HG03066 (cell line): ENCODE measurements around the gene ATXN1.
"Not testable (repeated sequence)": the region's sequence is repeated elsewhere in the genome, so short reads cannot be mapped to it uniquely, and the experiment has no call there.

ENCODE experiments used
- ATAC-seq: cut with Tn5 transposase; IDR thresholded peaks from one replicate; pipeline ENCODE4 v1.9.1; 2021; ENCODE audit warnings: low read depth; ENCODE audit not compliant: unreplicated experiment

ATXN1 gene

DNA sequence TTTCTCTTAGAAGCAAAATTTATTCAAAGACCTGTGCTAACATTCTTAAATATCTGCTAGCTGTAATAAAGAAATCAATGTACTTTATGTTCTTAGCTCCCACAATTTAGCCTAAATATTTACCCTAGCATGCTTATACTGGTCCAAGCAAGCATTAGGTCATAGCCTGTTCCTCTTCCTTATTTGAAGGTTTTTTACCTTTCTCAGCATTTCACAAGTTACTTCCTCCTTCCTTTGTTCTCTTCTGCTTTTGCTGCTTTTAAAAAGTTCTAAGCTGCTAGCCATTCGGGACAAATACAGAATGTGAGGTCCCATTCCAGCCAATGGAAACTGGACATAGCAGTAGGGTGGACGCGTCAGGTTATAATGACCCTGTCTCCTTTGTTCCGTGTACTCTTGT lies 354.7 kb downstream of the ATXN1 start:
- not testable (repeated sequence) for ATAC-seq

DNA sequence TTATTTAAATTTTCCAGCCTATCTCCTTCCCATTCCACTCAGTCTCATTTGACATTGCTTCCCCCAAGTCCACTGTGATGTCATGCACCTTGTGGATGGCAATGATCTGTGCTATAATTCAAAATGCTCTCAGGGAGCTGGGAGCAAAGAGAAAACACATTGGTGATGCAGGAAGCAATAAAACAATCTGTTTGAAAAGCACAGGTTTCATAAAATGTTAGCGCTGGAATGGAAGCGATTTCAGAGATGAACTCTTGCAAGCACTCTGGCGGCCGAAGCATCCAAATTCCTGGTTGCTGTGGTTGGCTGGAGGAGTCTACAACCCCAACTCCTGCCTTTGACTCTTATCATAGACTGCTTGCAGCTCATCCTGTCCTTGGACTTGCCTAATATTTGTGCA lies 355.9 kb downstream of the ATXN1 start:
- no peak for ATAC-seq

- ATAC-seq = no peak
These were observed 356.8 kb downstream of the ATXN1 start for GRCh38 chr6:16404456-16404855.

- ATAC-seq = no peak
These were observed 357.4 kb downstream of the ATXN1 start for GRCh38 chr6:16403831-16404230.

DNA sequence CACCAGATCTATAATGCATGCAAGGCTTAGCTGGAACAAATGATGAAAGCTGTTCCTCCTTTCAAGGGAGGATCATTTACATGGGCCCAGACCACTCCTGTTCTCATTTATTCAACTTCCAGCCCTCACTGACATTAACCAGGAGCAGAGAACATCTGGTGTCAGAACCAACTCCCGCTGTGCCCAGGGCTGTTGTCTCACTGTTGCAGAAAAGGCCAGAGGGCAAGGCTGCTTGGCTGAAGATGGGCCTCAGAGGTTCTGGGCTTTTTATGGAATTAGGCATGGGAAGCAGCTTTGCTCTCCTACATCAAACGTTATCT lies 358.7 kb downstream of the ATXN1 start:
- ATAC-seq = no peak

DNA sequence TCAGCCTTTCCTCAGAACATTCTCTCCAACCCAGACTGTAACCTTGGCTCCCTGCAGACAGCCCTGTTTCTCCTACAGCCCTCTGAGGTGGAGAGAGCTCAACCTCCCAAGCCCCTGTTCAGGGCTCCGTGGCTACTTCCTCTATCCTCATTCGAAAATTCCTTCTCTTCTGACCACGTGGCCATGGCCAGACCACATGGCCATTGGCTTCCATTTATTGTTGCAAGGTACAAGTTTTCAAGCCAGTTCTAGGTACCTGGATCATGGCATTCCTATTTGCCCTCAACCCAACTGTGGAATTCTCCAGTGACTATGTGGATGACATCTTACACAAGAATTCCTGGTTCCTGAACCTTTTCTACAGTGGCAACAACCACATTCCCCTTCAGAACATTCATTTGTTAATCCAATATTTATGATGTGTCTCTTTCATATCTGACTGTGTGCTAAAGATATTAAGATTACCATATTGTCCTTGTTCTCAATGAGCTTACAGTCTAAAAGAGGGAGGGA lies 361.0 kb downstream of the ATXN1 start:
- no peak for ATAC-seq

DNA sequence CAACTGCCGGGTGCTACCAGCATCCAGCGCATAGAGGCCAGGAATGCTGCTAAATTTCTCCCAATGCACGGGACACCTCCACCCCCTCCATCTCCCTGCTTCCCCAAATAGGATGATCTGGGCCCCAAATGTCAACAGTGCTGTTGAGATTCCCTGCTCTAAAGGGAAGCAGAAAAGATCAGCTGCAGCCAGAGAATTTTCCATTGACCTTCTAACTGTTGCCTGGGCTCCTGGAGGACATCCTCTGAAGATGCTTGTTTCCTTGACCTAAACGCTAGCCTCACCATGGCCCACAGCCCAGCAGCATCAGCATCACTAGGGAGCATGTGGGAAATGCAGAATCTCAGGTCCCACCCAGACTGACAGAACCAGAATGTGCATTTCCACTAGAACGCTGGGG lies 361.6 kb downstream of the ATXN1 start:
- ATAC-seq = no peak

- ATAC-seq = no peak
These were observed 362.1 kb downstream of the ATXN1 start for GRCh38 chr6:16399158-16399557.

- no peak for ATAC-seq
These were observed 362.7 kb downstream of the ATXN1 start for GRCh38 chr6:16398587-16398986.

DNA sequence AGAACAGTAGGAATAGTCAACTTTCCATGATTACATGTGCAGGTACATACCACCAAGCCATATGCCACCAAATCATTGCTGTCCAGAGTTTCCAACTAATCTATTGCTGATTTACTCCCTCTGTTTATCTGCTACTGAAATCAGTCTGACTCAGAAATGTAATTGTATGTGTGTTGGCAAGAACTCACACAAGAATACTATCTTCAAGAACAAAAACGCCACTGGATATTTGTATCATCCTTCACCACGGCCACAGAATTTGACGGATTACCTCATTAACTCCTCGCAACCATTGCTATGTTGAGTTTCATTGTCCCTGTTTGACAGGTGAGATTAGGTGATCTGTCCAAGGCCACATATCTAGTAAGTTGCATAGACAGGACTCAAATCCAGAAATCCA lies 363.6 kb downstream of the ATXN1 start:
- no peak for ATAC-seq

GRCh38 chr6:16396497-16397319 lies 364.6 kb downstream of the ATXN1 start:
- no peak for ATAC-seq

DNA sequence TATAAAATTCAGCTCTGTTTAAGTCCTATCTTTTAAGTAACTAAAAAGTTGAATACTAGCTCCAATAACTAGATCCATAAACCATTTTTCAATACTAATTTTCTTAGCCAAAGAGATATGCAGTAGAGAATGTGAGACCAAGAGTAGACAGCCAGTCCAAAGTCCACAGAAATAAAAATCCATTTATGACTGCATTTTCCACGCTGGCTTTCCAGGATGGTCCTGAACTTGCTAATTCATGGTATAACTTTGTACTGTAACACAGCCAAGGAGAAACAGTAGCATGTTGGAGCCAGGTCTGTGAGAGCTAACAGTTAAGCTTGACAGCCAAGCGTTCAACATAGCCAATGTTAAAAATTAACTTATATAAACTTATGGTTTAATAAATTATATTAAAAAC lies 366.6 kb downstream of the ATXN1 start:
- no peak for ATAC-seq

DNA sequence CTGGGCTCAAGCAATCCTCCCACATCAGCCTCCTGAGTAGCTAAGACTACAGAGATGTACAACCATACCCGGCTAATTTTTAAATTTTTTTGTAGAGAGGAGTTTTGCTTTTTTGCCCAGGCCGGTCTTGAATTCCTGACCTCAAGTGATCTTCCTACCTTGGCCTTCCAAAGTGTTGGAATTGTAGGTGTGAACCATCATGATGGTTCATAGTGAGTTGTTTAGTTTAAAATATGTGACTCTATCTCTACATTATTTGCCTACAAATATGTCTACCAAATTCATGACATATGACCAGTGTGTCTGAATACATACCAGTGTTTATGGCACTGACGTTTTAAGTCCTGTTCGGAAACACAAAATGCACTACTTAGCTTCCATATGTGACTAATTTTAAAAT lies 367.9 kb downstream of the ATXN1 start:
- ATAC-seq = no peak

- no peak for ATAC-seq
These were observed 369.2 kb downstream of the ATXN1 start for GRCh38 chr6:16392010-16392409.

GRCh38 chr6:16391451-16391912 lies 369.8 kb downstream of the ATXN1 start:
- ATAC-seq = no peak

DNA sequence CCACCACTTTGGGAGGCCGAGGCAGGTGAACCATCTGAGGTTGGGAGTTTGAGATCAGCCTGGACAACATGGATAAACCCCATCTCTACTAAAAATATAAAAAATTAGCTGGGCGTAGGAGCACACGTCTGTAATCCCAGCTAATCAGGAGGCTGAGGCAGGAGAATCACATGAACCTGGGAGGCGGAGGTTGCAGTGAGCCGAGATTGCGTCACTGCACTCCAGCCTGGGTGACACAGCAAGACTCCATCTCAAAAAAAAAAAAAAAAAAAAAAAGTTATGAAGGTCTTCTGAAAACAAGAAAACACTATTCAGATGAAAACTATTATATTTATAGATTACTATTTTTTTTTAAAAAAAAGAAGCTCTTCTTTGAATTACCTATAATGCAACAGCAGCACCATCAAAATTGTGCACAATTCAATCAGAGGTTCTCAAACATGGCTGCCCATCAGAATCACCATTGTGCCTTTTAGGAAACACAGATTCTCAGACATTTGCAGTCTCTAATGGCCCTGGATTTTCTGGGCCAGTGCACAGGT lies 370.3 kb downstream of the ATXN1 start:
- ATAC-seq = not testable (repeated sequence)

DNA sequence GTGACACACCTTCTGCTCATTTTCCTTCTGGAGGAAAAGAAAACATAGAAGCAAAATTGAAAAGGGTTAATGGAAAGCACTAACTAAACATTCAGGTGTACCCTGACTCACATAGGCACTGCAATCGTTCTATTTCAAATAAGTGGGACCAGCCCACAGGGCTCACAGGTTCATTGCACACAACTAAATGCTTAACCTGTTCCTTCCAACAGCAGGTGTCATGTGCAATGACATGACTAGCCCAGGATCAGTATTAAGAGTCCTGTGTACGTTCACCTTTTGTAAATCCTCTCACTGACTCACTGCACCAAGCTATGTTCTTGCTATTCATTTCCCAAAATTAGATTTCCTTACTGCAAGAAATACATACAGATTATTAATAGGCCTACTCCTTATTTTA lies 371.6 kb downstream of the ATXN1 start:
- no peak for ATAC-seq

DNA sequence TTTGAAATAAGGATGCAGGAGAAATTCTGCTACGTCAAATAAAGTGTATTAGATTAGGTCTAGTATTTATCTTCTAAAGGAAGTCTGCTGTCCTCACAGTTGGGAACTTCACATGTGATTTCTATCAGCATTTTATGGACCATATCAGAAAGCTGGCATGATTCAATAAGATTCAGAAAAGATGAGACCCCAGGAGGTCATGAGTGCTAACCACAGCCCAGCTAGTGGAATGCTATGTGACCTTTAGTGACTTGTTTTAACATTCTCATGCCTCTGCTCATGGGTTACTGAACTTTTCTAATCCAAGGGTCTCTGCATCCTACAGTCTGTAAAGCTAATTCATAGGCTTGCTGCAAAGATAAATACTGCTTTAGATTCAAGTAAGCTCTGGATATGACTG lies 372.8 kb downstream of the ATXN1 start:
- no peak for ATAC-seq

GRCh38 chr6:16386057-16386456 lies 375.2 kb downstream of the ATXN1 start:
- ATAC-seq = no peak

- ATAC-seq = no peak
These were observed 377.6 kb downstream of the ATXN1 start for GRCh38 chr6:16383607-16384206.

DNA sequence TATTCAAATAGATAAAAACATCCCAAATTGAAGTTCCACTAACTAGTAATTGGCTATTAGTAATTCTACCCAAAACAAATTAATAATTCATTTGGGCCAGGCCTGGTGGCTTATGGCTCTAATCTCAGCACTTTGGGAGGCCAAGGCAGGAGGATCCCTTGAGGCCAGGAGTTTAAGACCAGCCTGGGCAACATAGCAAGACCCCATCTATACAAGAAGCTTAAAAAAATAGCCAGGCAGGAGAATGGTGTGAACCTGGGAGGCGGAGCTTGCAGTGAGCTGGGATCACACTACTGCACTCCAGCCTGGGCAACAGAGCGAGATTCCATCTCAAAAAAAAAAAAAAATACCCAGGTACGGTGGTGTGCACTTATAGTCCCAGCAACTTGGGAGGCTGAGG lies 379.3 kb downstream of the ATXN1 start:
- not testable (repeated sequence) for ATAC-seq
